Kidney (tissue), 14 donors: Measurements from ENCODE around the gene KIAA0513. TPM values are rescaled to one million over a fixed set of nuclear protein-coding genes. Genes with fewer than 3 reads are reported as not detected.

Experiments
- DNase-seq, 5 donors: peaks; one replicate each; pipeline ENCODE4 v3.0.0-alpha.2; 2013 to 2020
- FAIRE-seq: peaks from 2 replicates; lab custom pipeline; 2012; peaks lifted over from hg19 to GRCh38; lab: Jason Lieb, UNC
- H3K27ac ChIP-seq, 2 donors: one replicate each; pipeline ENCODE4 v1.7.0; 2013; ENCODE audit warnings: low read depth in 2 of 2, low read length in 2 of 2, inconsistent platforms in 1 of 2
- H3K27me3 ChIP-seq: one replicate; pipeline ENCODE4 v1.7.1; 2013; ENCODE audit warnings: low read length, inconsistent platforms; ENCODE audit not compliant: control insufficient read depth, insufficient read depth
- H3K36me3 ChIP-seq, 3 donors: one replicate each; pipeline versions ENCODE4 v1.7.0 to v1.7.1; 2013; ENCODE audit warnings: low read length in 3 of 3, control low read depth in 1 of 3, inconsistent platforms in 1 of 3; ENCODE audit not compliant: insufficient read depth in 3 of 3, control insufficient read depth in 2 of 3
- H3K4me1 ChIP-seq, 3 donors: one replicate each; pipeline versions ENCODE4 v1.7.0 to v1.7.1; 2013; ENCODE audit warnings: low read length in 3 of 3, inconsistent platforms in 1 of 3, low read depth in 1 of 3; ENCODE audit not compliant: control insufficient read depth in 2 of 3, insufficient read depth in 2 of 3
- H3K4me3 ChIP-seq, 3 donors: one replicate each; pipeline versions ENCODE4 v1.7.0 to v1.8.1; 2013; ENCODE audit warnings: low read length in 3 of 3, control low read depth in 1 of 3, inconsistent platforms in 1 of 3
- H3K9ac ChIP-seq, 3 donors: one replicate each; pipeline versions ENCODE4 v1.7.0 to v1.7.1; 2013; ENCODE audit warnings: low read length in 3 of 3, control low read depth in 1 of 3, inconsistent platforms in 1 of 3
- H3K9me3 ChIP-seq, 3 donors: one replicate each; pipeline versions ENCODE4 v1.7.0 to v1.7.1; 2013; ENCODE audit warnings: low read length in 3 of 3, control low read depth in 1 of 3, inconsistent platforms in 1 of 3; ENCODE audit not compliant: control insufficient read depth in 2 of 3, insufficient read depth in 1 of 3
- intact Hi-C: fragments of 100-400 bp; cut with DNase I; formaldehyde crosslinking; loops from one replicate; pipeline ENCODE4 v1.11.1; 2022
- polyA plus RNA-seq: library from polyadenylated mRNA; stranded (reverse); fragments of 350-450 nt; fragmentation: Illumina TruSeq; extraction: RNeasy Lipid Tissue Mini Kit (QIAGEN cat#74804); gene quantifications from one replicate; pipeline ENCODE4 v1.2.3, GENCODE V29; 2014; ENCODE audit warnings: low read depth, low replicate concordance; ENCODE audit not compliant: insufficient read depth
- total RNA-seq: library from RNA; stranded (reverse); fragmentation: NEBNext Ultra II Directional; extraction: Animal tissue kit (Norgen Biotek cat#: 25700); gene quantifications from one replicate; pipeline ENCODE4 v1.2.1, GENCODE V29; 2021
- TF ChIP-seq, protein P1 (sequence below): IDR thresholded peaks from 3 replicates; pipeline ENCODE4 v1.5.1; 2012; ENCODE audit warnings: mild to moderate bottlenecking, moderate library complexity, borderline replicate concordance; ENCODE audit not compliant: insufficient read depth; ENCODE audit errors: extremely low read depth
- donor health status: control.
- donor health status: control.
- donor health status: control.
- donor health status: control.
- donor health status: control.
- donor health status: DM: yes; HTN: yes; CAD: no.
- donor health status: Normal renal cell carcinoma (clear cell type).

Gene KIAA0513
- total and polyA plus RNA-seq, 2 donors from 2014 or later, result 2.6 to 19.2 TPM

DNA sequence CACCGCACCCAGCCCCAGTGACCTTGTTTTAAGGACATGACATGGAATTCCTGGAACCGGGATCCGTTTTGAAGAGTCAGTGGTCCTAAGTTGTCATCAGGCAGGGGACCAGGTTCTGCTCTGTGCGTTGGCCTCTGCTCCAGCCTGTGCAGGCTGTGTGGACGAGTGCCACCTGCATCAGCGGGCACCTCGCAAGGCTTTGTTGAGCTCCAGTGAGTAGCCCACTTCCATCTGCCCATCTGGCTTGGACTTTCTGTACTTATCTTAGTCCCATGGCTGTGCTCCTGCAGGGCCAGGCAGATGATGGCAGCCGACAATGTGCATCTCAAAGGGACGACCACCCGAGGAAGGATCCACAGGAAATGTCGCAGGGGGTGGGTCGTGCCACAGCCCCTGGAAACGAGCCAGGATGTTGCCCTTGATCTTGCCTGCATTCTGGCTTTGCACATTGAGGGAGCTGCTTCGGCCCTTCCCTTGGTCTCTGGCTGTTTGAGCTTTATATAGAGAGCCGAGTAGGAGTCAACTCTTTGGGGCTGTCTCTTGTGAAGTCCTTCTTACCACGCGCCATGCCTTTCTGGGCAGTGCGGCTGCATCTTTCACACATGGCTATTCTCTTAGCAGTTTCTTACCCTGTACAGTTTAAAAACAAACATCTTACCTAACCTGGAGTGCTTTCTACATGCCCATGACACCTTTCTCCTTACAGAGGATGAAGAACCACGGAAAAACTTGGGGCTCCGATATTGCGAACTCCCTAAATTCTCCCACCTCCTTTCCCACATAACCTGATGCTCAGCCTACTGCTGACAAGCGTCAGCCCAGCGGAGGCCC is 18.3 kb downstream of the KIAA0513 start:
- Histone ChIP-seq H3K4me1 (peaks cover 0 to 2% (median 0%) of the 10 kb centered on the region in 3 donors), H3K9ac (no peak overlapping the region), H3K4me3 (no peak overlapping the region), H3K27ac (no peak overlapping the region), H3K27me3 (no peaks in the 10 kb centered on the region), H3K9me3 (no peaks in the 10 kb centered on the region), H3K36me3 (no peaks in the 10 kb centered on the region)
- TF ChIP-seq, protein P1, sequence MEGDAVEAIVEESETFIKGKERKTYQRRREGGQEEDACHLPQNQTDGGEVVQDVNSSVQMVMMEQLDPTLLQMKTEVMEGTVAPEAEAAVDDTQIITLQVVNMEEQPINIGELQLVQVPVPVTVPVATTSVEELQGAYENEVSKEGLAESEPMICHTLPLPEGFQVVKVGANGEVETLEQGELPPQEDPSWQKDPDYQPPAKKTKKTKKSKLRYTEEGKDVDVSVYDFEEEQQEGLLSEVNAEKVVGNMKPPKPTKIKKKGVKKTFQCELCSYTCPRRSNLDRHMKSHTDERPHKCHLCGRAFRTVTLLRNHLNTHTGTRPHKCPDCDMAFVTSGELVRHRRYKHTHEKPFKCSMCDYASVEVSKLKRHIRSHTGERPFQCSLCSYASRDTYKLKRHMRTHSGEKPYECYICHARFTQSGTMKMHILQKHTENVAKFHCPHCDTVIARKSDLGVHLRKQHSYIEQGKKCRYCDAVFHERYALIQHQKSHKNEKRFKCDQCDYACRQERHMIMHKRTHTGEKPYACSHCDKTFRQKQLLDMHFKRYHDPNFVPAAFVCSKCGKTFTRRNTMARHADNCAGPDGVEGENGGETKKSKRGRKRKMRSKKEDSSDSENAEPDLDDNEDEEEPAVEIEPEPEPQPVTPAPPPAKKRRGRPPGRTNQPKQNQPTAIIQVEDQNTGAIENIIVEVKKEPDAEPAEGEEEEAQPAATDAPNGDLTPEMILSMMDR, result no peak
- DNase-seq (peak in 1 of 5 donors; percentile 29), FAIRE-seq (no peak)
- intact Hi-C loops, result no loop called here

DNA sequence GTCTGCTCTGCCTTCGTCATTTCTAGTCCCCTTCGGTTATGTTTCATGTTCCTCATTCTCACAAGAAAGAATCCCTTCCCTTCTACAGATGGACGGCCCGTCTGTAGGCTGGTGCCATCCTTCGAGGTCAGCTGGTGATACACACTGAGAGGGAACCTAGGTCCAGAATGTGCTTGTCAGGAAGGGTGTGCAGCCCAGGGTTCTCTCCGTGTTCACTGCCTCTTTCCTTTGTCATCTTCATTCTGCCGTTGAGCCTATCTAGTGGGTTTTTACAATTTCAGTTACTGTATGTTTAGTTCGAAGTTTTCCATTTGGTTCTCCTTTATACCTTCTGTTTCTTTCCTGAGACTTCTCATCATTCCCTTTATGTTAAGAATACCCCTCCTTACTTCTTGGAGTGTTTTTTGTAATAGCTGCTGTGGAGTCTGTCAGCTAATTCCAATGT is 18.9 kb downstream of the KIAA0513 start:
- H3K4me1 ChIP-seq, result peaks cover 0 to 2% (median 0%) of the 10 kb centered on the region in 3 donors

DNA sequence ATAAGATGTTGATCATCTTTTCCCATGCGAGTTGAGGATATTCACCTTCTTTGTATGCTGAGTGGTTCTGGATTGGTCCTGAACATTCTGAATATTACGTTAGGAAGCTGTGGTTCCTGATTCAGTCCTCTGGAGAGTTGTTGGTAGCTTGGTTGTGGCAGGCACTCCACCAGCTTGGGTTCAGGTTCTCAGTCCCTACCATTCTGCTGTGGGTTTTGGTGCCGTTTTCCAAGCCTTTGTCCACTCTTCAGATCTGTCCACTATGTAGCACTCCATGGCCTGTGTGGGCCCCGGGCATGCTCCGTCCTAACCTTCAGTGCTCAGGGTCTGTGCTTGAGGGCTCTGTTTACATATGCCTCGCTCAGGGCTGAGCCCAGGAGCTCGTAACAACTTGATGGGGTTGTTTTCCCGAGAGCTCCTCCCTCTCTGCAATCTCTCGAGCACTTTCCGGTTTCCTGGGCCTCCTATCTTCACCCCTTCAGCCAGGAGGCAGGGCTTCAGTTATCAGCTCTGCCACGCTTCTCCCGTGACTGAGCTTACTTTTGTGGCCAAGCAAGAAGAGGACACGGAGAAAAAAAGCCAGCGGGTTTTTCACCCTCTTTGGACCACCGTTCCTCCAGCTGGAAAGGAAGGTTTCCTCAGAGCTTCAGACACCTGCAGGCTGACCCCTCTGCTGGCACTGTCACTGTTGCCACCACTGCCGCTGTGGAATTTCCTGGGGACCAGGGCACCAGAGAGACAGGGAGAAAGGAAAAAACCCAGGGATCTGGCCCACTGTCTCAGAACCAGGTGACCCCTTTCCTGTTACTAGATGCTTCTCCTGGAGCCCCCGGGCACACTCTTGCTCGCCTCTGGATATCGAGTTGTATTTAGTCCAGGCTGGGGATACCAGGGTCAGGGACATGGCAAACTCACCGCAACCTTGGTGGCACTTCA is 19.6 kb downstream of the KIAA0513 start:
- H3K9ac ChIP-seq, result no peak overlapping the region
- no peaks in the 10 kb centered on the region for H3K36me3 ChIP-seq
- H3K4me1 ChIP-seq, result peaks cover 0 to 2% (median 0%) of the 10 kb centered on the region in 3 donors
- no peak overlapping the region for H3K27ac ChIP-seq
- TF ChIP-seq, protein P1, result no peak
- FAIRE-seq, result no peak
- peak in 3 of 5 donors; percentile 26 to 40 (median 29) for DNase-seq
- no peak overlapping the region for H3K4me3 ChIP-seq
- no peaks in the 10 kb centered on the region for H3K9me3 ChIP-seq
- H3K27me3 ChIP-seq, result no peaks in the 10 kb centered on the region
- intact Hi-C loops, result no loop called here

More for the DNA sequence above, 18.9 kb downstream of the KIAA0513 start:
- no peak overlapping the region for H3K9ac ChIP-seq
- H3K36me3 ChIP-seq, result no peaks in the 10 kb centered on the region
- peak in 1 of 5 donors; percentile 50 for DNase-seq
- H3K9me3 ChIP-seq, result no peaks in the 10 kb centered on the region
- intact Hi-C loops, result no loop called here
- H3K4me3 ChIP-seq, result no peak overlapping the region
- TF ChIP-seq, protein P1, result no peak
- H3K27me3 ChIP-seq, result no peaks in the 10 kb centered on the region
- FAIRE-seq, result no peak
- H3K27ac ChIP-seq, result no peak overlapping the region
